ENCODE data around the gene RFX2. TPM values are rescaled to one million over a fixed set of nuclear protein-coding genes. Genes with fewer than 3 reads are reported as not detected.

Gene RFX2
- total and polyA plus RNA-seq, 10 of the 15 experiments (the other 5 are each of a cell fraction or from before 2014, with no cell fraction given), result 3.2 to 9.8 (median 4.7) TPM

- no peak for TF ChIP-seq ZNF687 (IDR thresholded peaks at IDR 0.05)
- TF ChIP-seq MYC (IDR thresholded peaks at IDR 0.05; ENCODE audit: insufficient read depth, insufficient read length, insufficient replicate concordance, low read length, severe bottlenecking), result no peak
- TF ChIP-seq NR2C2 (IDR thresholded peaks at IDR 0.05; ENCODE audit: borderline replicate concordance, control insufficient read depth, insufficient read length, low read depth), result no peak
- no peak for TF ChIP-seq NFXL1 (IDR thresholded peaks at IDR 0.05; ENCODE audit: borderline replicate concordance)
- no peak for TF ChIP-seq BRCA1 (IDR thresholded peaks at IDR 0.05; ENCODE audit: low read depth, low read length)
- TF ChIP-seq SRF (IDR thresholded peaks at IDR 0.05; ENCODE audit: low read depth in 2 of 2, low read length in 2 of 2), result no peak
Measured at GRCh38 chr19:5971714-5972354, 138.5 kb downstream of the RFX2 start (continued).

GRCh38 chr19:5969476-5969875, 140.8 kb downstream of the RFX2 start:
- no peaks in the 10 kb centered on the region for H3K9me3 ChIP-seq (replicated peaks; ENCODE audit: control insufficient read depth, insufficient read depth, low read length)
- DNase-seq (ENCODE audit: low read depth, low spot score), result no peak
- peaks cover 31% of the 10 kb centered on the region for H4K20me1 ChIP-seq (ENCODE audit: control insufficient read depth, insufficient read depth)
- no peak overlapping the region for H3K27ac ChIP-seq (ENCODE audit: control insufficient read depth, insufficient read depth)
- H3K4me3 ChIP-seq, result no peak overlapping the region
- intact Hi-C loops (cut with micrococcal nuclease; ENCODE audit: unreplicated experiment), result no loop called here
- no peak overlapping the region for H3K9ac ChIP-seq (ENCODE audit: control insufficient read depth, insufficient read depth, low read length)
- peaks cover 13 to 14% of the 10 kb centered on the region in 2 experiments for H3K36me3 ChIP-seq (ENCODE audit: control insufficient read depth in 2 of 2, insufficient read depth in 2 of 2, low read length in 1 of 2)
- ChIA-PET CTCF (interaction anchor here (0.8 to 4.0 kb wide), 7 partner anchors 12 to 166 kb away, joined by 3 to 76 read pairs (median 4); no protein-coding TSS in a partner anchor), RAD21 (ENCODE audit: unreplicated experiment) (interaction anchor here (0.9 to 2.1 kb wide), 2 partner anchors 65 to 165 kb away, joined by 3 to 14 read pairs; partner anchors contain the start of gene NRTN), POLR2A (no interaction called here), SMC1A (ENCODE audit: uncharacterized antibody, unreplicated experiment) (interaction anchor here (0.6 to 2.6 kb wide), 2 partner anchors 53 to 158 kb away, joined by 3 to 9 read pairs; no protein-coding TSS in a partner anchor)
- no peak for ATAC-seq
- H2AFZ ChIP-seq (ENCODE audit: control insufficient read depth, low read depth, low read length), result no peak overlapping the region
- H3K79me2 ChIP-seq (ENCODE audit: control insufficient read depth, insufficient read depth, low read length), result peaks cover 84% of the 10 kb centered on the region
- in situ Hi-C loops (cut with MboI), result no loop called here
- peaks cover 11% of the 10 kb centered on the region for H3K4me1 ChIP-seq (ENCODE audit: control insufficient read depth, insufficient read depth, low read length)
- no peak for FAIRE-seq
- H3K27me3 ChIP-seq (replicated peaks in 1 of 2; ENCODE audit: control insufficient read depth in 2 of 2, insufficient read depth in 2 of 2, low read length in 1 of 2), result no peaks in the 10 kb centered on the region
- BruUV-seq (replicated peaks), result no TSS peak
- 86% methylated on average over 8 of the region's 8 CpGs for WGBS (ENCODE audit: insufficient coverage, insufficient replicate concordance, low lambda C conversion rate, missing lambda C conversion rate)
- no peak overlapping the region for H3K4me2 ChIP-seq (ENCODE audit: control insufficient read depth, insufficient read depth)
- TF ChIP-seq PKNOX1 (IDR thresholded peaks at IDR 0.05) (no peak), CEBPB (IDR thresholded peaks at IDR 0.05; ENCODE audit: borderline replicate concordance in 1 of 2, low read depth in 2 of 2, low read length in 2 of 2) (no peak), PAX8 (IDR thresholded peaks at IDR 0.05) (no peak), RFX5 (IDR thresholded peaks at IDR 0.05; ENCODE audit: low read depth, low read length) (no peak), BCL3 (IDR thresholded peaks at IDR 0.05; ENCODE audit: borderline replicate concordance, insufficient read depth, low read depth, low read length, poor library complexity, severe bottlenecking) (no peak), SMAD1 (IDR thresholded peaks at IDR 0.05; ENCODE audit: low read depth, partially characterized antibody) (no peak), JUNB (IDR thresholded peaks at IDR 0.05) (no peak), RBBP5 (conservative IDR thresholded peaks at IDR 0.05) (no peak)
